Epithelial cell of prostate (primary cell): ENCODE data around the gene GRB10.

ENCODE experiments used
- DNase-seq: peaks from one replicate; pipeline ENCODE4 v3.0.0-alpha.2; 2011; ENCODE audit warnings: low read depth, low spot score
- H3K27ac ChIP-seq: fragments of 450-650 bp; 2 replicates; pipeline ENCODE4 v1.5.1; 2017; ENCODE audit warnings: mild to moderate bottlenecking

GRB10 gene

GRCh38 chr7:50725774-50726173 is 56.9 kb downstream of the GRB10 start:
- no peak for DNase-seq
- no peak overlapping the region for H3K27ac ChIP-seq

DNA sequence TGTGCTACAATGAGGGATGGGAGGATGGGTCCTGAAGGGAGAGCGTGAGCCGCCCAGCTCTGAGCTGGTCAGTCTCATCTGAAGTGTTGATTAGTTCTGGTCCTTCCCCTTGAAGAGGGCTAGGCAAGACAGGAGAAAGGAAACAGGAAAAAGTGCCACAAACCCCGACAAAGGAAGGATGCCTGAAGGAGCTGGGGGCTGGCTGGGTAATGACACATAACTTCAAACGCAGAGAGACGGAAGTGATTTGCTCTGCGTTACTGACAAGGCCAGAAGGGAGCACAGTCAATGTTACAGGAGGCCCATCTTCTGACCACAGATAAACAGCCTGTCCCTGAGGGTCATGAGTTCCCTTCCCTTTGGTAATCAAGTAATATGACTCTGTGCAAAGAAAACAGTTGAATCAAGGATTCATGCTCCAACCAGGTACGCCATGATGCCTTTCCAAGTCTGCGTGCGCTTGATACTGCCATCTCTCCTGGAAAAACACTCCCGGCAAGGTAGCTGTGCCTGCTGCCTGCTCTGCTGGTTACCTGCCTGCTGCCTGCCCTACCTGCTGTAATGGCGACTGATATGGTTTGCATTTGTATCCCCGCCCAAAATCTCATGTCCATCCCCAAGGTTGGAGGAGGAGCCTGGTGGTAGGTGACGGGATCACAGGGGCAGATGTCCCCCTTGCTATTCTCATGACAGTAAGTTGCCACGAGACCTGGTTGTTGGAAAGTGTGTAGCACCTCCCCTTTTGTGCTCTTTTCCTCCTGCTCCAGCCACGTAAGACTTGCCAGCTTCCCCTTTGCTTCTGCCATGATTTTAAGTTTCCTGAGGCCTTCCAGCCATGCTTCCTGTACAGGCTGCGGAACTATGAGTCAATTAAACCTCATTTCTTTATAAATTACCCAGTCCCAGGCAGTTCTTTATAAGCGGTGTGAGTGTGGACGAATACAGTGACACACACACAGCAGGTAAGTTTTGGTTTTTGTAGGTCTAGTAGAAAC is 57.9 kb downstream of the GRB10 start:
- no peak for DNase-seq

DNA sequence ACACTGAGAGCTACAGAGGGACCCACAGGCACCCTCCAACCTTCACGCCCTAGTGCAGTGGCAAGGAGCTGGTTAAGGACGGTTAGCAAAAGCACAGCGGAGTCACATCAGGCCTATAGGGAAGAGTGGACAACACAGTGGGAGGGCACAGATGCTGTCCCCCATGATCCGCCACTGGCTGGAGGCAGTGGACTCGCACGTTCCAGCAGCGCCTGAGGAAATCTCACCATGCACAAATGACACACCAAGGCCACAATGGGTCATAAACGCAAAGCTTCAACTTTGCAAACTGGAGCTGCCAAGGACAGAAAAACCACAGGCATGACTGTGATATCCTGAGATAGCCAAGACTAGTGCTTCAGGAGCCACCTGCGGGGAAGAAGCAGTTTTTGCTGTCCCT is 58.8 kb downstream of the GRB10 start:
- DNase-seq, result no peak
- no peak overlapping the region for H3K27ac ChIP-seq

More for the DNA sequence above, 57.9 kb downstream of the GRB10 start:
- no peak overlapping the region for H3K27ac ChIP-seq

DNA sequence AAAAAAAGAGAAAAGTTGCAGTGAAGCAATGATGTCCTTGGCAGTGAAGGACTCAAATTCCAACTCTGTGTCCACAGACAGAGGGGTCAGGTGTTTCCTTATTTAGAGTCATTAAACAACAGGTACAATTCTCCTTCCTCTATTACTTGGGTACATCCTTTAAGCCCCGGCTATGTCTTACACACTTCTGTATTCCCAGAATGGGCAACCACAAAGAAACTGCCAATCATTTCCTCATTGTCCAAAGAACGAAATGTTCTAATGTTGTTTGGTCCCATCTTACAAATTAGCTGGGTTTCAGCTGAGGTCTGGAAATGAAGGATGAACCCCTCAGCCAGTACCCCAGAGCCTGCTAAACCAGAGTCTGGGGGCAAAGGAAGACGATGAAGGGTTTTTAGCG is 59.5 kb downstream of the GRB10 start:
- DNase-seq, result no peak
- no peak overlapping the region for H3K27ac ChIP-seq

DNA sequence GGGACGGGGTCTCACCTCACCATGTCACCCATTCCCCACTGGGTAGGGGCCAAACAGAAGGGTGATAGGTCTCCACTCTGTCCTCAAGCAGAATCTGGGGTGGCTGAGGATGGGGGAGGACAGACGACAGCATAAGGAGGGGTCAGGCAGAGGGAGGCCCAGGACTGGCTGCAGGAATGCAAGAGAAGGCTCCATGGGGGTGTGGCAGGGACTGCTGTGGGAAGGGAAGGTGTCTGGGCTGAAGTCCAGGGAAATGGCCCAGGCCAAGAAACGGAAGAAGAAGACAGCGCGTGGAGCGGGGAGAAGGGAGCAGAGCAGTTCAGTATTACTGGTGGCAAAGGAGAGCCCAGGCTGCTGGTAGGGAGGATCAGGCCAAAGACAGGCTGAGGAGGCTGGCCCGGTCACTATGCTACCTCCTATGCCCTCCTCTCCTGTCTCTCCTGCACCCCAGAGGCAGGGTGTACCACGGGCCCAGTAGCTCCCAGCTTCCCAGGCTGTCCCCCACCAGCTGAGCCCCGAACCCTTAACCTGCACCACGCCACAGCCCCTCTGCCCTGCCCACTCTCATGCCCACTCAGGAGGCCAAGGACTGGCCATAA is 60.9 kb downstream of the GRB10 start:
- no peak for DNase-seq
- no peak overlapping the region for H3K27ac ChIP-seq

GRCh38 chr7:50721160-50721559 is 61.5 kb downstream of the GRB10 start:
- no peak for DNase-seq
- H3K27ac ChIP-seq, result no peak overlapping the region

- H3K27ac ChIP-seq, result no peak overlapping the region
- no peak for DNase-seq
Observed at GRCh38 chr7:50720295-50720694, 62.4 kb downstream of the GRB10 start.

DNA sequence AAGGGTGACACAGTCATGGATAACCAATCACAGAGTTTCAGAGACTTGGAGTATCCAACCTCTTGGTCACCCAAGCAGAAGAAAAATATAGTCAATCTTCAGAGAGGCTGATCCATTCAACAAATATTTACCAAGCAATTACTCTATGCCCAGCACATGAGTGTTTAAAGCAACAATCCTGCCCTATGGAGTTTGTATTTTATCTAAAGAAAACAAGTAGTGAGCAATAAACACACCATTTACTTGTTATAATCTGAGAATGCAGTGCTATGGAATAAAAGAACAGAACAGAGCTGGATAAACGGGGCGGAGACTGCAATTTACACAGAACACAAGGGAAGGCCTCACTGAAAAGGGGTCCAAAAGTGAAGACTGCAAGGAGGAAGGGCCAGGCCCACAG is 63.8 kb downstream of the GRB10 start:
- H3K27ac ChIP-seq, result no peak overlapping the region
- no peak for DNase-seq

DNA sequence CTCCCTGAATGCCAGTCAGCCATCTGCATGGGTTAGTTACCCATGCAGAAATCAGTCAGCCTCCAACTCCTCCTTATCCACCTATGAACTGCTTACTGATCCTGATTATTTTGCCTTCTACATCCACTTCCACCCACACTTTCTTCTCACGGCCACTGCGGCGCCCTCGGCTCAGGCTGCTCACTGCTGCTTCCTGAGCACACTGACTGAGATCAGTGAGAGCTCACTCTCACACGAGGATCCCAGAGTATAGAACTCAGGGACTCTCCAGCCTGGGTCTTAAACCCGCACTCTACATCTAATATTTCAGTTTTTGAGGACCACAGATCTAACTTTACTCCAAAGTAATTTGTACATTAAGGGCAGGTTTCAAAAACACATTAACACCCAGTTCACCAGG is 64.4 kb downstream of the GRB10 start:
- no peak overlapping the region for H3K27ac ChIP-seq
- no peak for DNase-seq

GRCh38 chr7:50717181-50717580 is 65.5 kb downstream of the GRB10 start:
- H3K27ac ChIP-seq, result no peak overlapping the region
- no peak for DNase-seq

- no peak for DNase-seq
- peak overlapping the region; percentile 30 for H3K27ac ChIP-seq
Observed at GRCh38 chr7:50714857-50715256, 67.8 kb downstream of the GRB10 start.

DNA sequence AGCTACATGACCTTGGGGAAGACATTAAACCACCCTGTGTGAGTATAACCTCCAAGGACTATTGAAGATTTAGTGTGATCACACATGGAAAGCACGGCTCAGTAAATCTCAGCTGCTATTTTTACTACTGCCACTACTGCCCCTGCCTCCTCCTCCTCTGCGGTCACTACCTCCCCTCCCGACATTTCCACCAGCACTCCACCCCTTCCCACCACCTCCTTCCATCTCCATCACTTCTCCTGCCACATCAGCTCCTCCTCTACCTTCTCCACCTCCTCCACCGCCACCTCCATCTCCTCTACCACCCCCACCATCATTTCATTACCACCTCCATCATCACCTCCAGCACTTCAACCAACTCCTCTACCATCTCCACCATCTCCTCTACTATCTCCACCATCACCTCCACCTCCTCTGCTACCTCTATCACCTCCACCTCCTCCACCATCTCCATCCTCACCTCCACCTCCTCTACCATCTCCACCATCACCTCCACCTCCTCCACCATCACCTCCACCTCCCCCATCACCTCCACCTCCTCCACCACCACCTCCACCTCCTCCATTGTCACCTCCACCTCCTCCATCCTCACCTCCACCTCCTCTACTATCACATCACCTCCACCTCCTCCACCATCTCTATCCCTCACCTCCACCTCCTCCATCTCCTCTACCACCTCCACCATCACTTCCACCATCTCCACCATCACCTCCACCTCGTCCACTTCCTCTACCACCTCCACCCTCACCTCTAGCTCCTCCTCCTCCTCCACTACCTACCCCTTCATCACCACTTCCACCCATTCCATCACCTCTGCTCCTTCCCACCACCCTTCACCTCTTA is 69.4 kb downstream of the GRB10 start:
- no peak for DNase-seq
- no peak overlapping the region for H3K27ac ChIP-seq

GRCh38 chr7:50712252-50713122 is 70.2 kb downstream of the GRB10 start:
- H3K27ac ChIP-seq, result no peak overlapping the region
- DNase-seq, result no peak

GRCh38 chr7:50711271-50712175 is 71.2 kb downstream of the GRB10 start:
- H3K27ac ChIP-seq, result no peak overlapping the region
- DNase-seq, result no peak

GRCh38 chr7:50710441-50711154 is 72.1 kb downstream of the GRB10 start:
- no peak for DNase-seq
- no peak overlapping the region for H3K27ac ChIP-seq

DNA sequence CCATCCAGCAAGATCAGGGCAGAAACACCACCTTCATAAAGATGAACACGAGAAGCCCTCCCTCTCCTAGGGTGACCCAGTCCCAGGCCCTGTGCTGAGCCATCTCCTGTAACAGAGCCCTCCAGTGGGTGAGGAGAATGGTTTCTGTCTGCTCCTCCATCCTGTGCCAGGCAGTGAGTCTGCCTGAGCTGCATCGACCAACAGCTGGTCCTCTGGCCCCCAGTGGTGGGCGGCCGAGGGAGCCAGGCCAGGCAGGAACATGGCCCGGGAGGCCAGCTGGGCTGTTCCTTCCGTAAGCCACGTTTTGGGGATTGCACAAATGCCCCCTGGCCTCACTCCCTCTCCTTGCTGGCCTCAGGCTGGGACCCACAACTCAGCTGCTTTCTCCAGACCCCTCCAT is 73.5 kb downstream of the GRB10 start:
- DNase-seq, result no peak
- H3K27ac ChIP-seq, result no peak overlapping the region

DNA sequence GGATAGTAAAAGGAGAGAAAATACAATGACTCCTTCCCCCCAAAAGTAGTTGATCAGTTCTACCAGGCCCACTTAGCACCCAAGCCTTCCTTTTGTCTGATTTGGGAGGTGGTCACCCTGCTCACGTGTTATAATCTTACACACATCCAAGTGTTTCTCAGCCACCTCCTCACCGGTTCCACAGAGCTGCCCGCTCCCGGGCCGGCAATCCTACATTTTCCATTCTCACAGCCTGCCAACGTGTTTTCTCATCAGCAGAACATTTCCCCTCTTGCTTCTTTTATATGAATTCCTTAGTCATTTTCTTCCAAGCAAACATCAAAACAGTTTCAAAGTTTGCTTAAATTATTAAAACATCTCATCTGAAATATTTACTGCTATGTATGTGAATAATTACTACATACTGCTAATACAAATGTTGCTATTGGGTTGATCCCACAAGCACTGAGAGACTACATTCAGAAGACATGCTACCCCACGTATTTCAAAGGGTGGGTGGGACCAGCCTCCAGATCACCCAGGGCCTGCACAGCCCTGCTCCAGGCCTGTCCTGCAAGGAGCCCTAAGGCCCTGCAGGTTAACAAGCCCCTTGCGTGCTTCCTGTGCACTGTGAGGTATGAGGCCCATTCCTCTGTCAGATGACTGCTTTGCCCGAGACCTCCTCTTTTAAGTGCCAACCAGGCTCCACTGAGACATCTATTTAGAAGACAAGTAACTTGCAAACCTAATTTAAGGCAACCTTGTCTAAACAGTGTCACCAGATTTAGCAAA is 75.3 kb downstream of the GRB10 start:
- no peak for DNase-seq
- no peak overlapping the region for H3K27ac ChIP-seq
